SK-N-SH treated with all-trans-retinoic acid at 6 μM for 48 hours (cell line): ENCODE measurements around the gene RABGAP1L.

ENCODE experiments used
- ARNTL ChIP-seq: fragments of 450-650 bp; formaldehyde crosslinking; IDR thresholded peaks from 2 replicates; pipeline ENCODE4 v1.5.0; 2020; ENCODE audit warnings: low read depth, mild to moderate bottlenecking, moderate library complexity, borderline replicate concordance
- CSDC2 ChIP-seq: fragments of 250-450 bp; sonication (Bioruptor Pico); IDR thresholded peaks from 2 replicates; pipeline ENCODE4 v1.5.0; 2020; ENCODE audit warnings: mild to moderate bottlenecking, moderate library complexity
- ESRRG ChIP-seq: fragments of 250-450 bp; sonication (Bioruptor Pico); IDR thresholded peaks from 2 replicates; pipeline ENCODE4 v1.6.1; 2021; ENCODE audit warnings: mild to moderate bottlenecking
- OSR1 ChIP-seq: fragments of 250-450 bp; sonication (Bioruptor Pico); IDR thresholded peaks from 2 replicates; pipeline ENCODE4 v1.8.0; 2022; ENCODE audit warnings: moderate library complexity, mild to moderate bottlenecking, inconsistent platforms
- PPARA ChIP-seq: fragments of 250-450 bp; sonication (Bioruptor Pico); IDR thresholded peaks from 2 replicates; pipeline ENCODE4 v1.5.0; 2020; ENCODE audit warnings: mild to moderate bottlenecking, borderline replicate concordance
- RARB ChIP-seq: fragments of 250-450 bp; sonication (Bioruptor Pico); IDR thresholded peaks from 2 replicates; pipeline ENCODE4 v1.8.0; 2021; ENCODE audit warnings: mild to moderate bottlenecking, moderate library complexity
- SNAI2 ChIP-seq: fragments of 250-450 bp; sonication (Bioruptor Pico); IDR thresholded peaks from 2 replicates; pipeline ENCODE4 v1.5.0; 2020; ENCODE audit warnings: mild to moderate bottlenecking, moderate library complexity
- TCF4 ChIP-seq: fragments of 250-450 bp; sonication (Bioruptor Pico); IDR thresholded peaks from 2 replicates; pipeline ENCODE4 v1.8.0; 2021; ENCODE audit warnings: mild to moderate bottlenecking, moderate library complexity, borderline replicate concordance
- ZFP30 ChIP-seq: fragments of 450-650 bp; formaldehyde crosslinking; IDR thresholded peaks from 2 replicates; pipeline ENCODE4 v1.5.0; 2022; ENCODE audit warnings: mild to moderate bottlenecking, moderate library complexity
- ZNF70 ChIP-seq: fragments of 450-650 bp; formaldehyde crosslinking; IDR thresholded peaks from 2 replicates; pipeline ENCODE4 v1.5.0; 2020; ENCODE audit warnings: mild to moderate bottlenecking, moderate library complexity
- TF ChIP-seq, protein P1 (sequence below): fragments of 250-450 bp; sonication (Bioruptor Pico); IDR thresholded peaks from 2 replicates; pipeline ENCODE4 v1.5.1; 2021; ENCODE audit warnings: mild to moderate bottlenecking, moderate library complexity
- TF ChIP-seq, protein P2 (sequence below): fragments of 250-450 bp; sonication (Bioruptor Pico); IDR thresholded peaks from 2 replicates; pipeline ENCODE4 v1.8.0; 2021; ENCODE audit warnings: low read depth, mild to moderate bottlenecking, moderate library complexity, borderline replicate concordance

DNA sequence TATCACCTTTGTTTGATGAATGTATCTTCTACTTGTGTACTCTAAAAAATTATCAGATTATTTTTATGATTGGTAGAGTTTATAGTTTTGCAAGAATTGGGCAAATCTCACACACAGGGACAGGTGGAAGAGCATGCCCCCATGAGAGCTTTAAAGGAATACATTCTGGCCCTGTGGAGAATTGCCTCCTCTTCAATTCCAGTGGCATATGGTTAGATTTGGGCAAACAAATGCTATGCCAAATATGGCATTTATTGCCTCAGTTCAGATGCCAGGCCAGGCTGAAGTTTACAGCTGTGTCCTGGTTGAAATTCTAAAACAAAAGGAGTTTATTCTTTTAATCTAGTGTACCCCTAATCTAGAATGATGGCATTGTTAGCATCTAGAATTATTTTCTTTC is 678.1 kb downstream of the RABGAP1L start:
- TF ChIP-seq, protein P1, sequence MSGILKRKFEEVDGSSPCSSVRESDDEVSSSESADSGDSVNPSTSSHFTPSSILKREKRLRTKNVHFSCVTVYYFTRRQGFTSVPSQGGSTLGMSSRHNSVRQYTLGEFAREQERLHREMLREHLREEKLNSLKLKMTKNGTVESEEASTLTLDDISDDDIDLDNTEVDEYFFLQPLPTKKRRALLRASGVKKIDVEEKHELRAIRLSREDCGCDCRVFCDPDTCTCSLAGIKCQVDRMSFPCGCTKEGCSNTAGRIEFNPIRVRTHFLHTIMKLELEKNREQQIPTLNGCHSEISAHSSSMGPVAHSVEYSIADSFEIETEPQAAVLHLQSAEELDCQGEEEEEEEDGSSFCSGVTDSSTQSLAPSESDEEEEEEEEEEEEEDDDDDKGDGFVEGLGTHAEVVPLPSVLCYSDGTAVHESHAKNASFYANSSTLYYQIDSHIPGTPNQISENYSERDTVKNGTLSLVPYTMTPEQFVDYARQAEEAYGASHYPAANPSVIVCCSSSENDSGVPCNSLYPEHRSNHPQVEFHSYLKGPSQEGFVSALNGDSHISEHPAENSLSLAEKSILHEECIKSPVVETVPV (CRISPR knock-in tag) = no peak
- TF ChIP-seq ZNF70 (CRISPR knock-in tag) (no peak), PPARA (CRISPR knock-in tag) (no peak), TCF4 (no peak), RARB (no peak), ZFP30 (no peak), CSDC2 (CRISPR knock-in tag) (no peak), ARNTL (CRISPR knock-in tag) (no peak), ESRRG (CRISPR knock-in tag) (no peak), SNAI2 (no peak), OSR1 (no peak)
- TF ChIP-seq, protein P2, sequence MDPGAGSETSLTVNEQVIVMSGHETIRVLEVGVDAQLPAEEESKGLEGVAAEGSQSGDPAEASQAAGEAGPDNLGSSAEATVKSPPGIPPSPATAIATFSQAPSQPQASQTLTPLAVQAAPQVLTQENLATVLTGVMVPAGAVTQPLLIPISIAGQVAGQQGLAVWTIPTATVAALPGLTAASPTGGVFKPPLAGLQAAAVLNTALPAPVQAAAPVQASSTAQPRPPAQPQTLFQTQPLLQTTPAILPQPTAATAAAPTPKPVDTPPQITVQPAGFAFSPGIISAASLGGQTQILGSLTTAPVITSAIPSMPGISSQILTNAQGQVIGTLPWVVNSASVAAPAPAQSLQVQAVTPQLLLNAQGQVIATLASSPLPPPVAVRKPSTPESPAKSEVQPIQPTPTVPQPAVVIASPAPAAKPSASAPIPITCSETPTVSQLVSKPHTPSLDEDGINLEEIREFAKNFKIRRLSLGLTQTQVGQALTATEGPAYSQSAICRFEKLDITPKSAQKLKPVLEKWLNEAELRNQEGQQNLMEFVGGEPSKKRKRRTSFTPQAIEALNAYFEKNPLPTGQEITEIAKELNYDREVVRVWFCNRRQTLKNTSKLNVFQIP (CRISPR knock-in tag) = no peak
